HepG2 (cell line): ENCODE measurements around the gene ENG.

ENCODE experiments used
- CAMTA2 ChIP-seq: sonication (generic); formaldehyde crosslinking; IDR thresholded peaks from 2 replicates; pipeline ENCODE4 v1.4.0; 2020; ENCODE audit warnings: mild to moderate bottlenecking, missing genetic modification reagents, borderline replicate concordance
- FOXP1 ChIP-seq, 2 experiments: fragments of 450-650 bp in 1 of 2; IDR thresholded peaks; 2 replicates each; pipeline ENCODE4 v1.6.1; 2017 to 2018; ENCODE audit warnings: antibody characterized with exemption in 1 of 2
- HOXA3 ChIP-seq: sonication (generic); formaldehyde crosslinking; IDR thresholded peaks from 2 replicates; pipeline ENCODE4 v1.5.0; 2020; ENCODE audit warnings: missing genetic modification reagents
- HOXD1 ChIP-seq: sonication (generic); formaldehyde crosslinking; IDR thresholded peaks from 2 replicates; pipeline ENCODE4 v1.5.0; 2020; ENCODE audit warnings: missing genetic modification reagents
- KDM5B ChIP-seq: sonication (generic); formaldehyde crosslinking; IDR thresholded peaks from 2 replicates; pipeline ENCODE4 v1.4.0; 2020; ENCODE audit warnings: missing genetic modification reagents, mild to moderate bottlenecking, borderline replicate concordance
- POLR2AphosphoS5 ChIP-seq: IDR thresholded peaks from 2 replicates; pipeline ENCODE4 v1.6.1; 2012; ENCODE audit warnings: low read depth, low read length
- SMYD3 ChIP-seq: sonication (generic); formaldehyde crosslinking; IDR thresholded peaks from 2 replicates; pipeline ENCODE4 v1.8.1; 2023; ENCODE audit warnings: mild to moderate bottlenecking, missing genetic modification reagents
- SP4 ChIP-seq: sonication (generic); formaldehyde crosslinking; IDR thresholded peaks from 2 replicates; pipeline ENCODE4 v1.8.1; 2023; ENCODE audit warnings: mild to moderate bottlenecking, missing genetic modification reagents
- ZBTB20 ChIP-seq: sonication (generic); formaldehyde crosslinking; IDR thresholded peaks from 2 replicates; pipeline ENCODE4 v1.8.1; 2023; ENCODE audit warnings: missing genetic modification reagents, low read depth, mild to moderate bottlenecking, borderline replicate concordance
- TF ChIP-seq, protein P1 (sequence below), 2 experiments: sonication (generic) in 1 of 2; formaldehyde crosslinking in 1 of 2; IDR thresholded peaks; 2 replicates each; pipeline versions ENCODE4 v1.5.1 to v1.6.1; 2011 to 2020; ENCODE audit warnings: borderline replicate concordance in 1 of 2, low read depth in 1 of 2, low read length in 1 of 2, mild to moderate bottlenecking in 1 of 2, missing genetic modification reagents in 1 of 2, moderate library complexity in 1 of 2
- TF ChIP-seq, protein P2 (sequence below): sonication (generic); formaldehyde crosslinking; IDR thresholded peaks from 2 replicates; pipeline ENCODE4 v1.8.0; 2022; ENCODE audit warnings: missing genetic modification reagents, low read depth, mild to moderate bottlenecking, borderline replicate concordance
- TF ChIP-seq, protein P3 (sequence below): sonication (generic); formaldehyde crosslinking; IDR thresholded peaks from 2 replicates; pipeline ENCODE4 v1.5.0; 2020; ENCODE audit warnings: mild to moderate bottlenecking, missing genetic modification reagents, moderate library complexity
- TF ChIP-seq, protein P4 (sequence below): sonication (generic); formaldehyde crosslinking; IDR thresholded peaks from 2 replicates; pipeline ENCODE4 v1.5.0; 2020; ENCODE audit warnings: mild to moderate bottlenecking, missing genetic modification reagents

DNA sequence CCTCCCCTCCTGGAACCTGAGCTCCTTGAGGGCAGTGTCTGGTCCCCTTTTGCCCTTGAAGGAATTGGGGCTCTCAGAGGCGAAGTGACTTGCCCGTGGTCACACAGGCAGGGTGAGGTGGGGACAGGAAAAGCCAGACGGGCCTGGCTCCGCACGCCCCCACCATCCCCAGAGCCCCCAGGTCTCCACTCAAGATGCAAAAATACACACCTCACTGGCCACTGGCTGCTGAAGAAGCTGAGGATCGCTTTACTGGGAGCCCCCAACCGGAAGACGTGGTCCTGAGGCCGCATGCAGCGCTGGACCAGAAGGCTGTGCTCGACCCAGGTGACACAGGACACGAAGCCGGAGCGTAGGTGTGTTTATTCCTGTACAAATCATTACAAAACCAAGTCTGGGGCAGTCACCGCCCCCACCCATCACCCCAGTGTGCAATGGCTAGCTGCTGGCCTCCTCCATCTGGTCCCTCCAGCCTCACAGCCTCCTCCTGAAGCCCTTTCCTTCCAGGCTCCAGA, 30.6 kb upstream of the ENG start:
- TF ChIP-seq, protein P1, sequence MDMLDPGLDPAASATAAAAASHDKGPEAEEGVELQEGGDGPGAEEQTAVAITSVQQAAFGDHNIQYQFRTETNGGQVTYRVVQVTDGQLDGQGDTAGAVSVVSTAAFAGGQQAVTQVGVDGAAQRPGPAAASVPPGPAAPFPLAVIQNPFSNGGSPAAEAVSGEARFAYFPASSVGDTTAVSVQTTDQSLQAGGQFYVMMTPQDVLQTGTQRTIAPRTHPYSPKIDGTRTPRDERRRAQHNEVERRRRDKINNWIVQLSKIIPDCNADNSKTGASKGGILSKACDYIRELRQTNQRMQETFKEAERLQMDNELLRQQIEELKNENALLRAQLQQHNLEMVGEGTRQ (IDR thresholded peaks at IDR 0.05; ENCODE audit: low read depth, low read length) = no peak
- TF ChIP-seq, protein P1 (CRISPR knock-in tag; IDR thresholded peaks at IDR 0.05; ENCODE audit: borderline replicate concordance) = no peak
- no peak for TF ChIP-seq FOXP1 (IDR thresholded peaks at IDR 0.05)
- no peak for TF ChIP-seq FOXP1 (CRISPR knock-in tag; IDR thresholded peaks at IDR 0.05)
- no peak for TF ChIP-seq HOXD1 (CRISPR knock-in tag)
- TF ChIP-seq, protein P2, sequence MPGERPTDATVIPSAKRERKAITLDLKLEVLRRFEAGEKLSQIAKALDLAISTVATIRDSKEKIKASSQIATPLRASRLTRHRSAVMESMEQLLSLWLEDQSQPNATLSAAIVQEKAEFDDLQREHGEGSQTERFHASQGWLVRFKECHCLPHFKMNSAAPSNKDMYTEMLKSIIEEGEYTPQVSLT = no peak
- TF ChIP-seq KDM5B (CRISPR knock-in tag) = no peak
- TF ChIP-seq SP4 (CRISPR knock-in tag) = no peak
- no peak for TF ChIP-seq ZBTB20 (CRISPR knock-in tag)
- TF ChIP-seq, protein P3, sequence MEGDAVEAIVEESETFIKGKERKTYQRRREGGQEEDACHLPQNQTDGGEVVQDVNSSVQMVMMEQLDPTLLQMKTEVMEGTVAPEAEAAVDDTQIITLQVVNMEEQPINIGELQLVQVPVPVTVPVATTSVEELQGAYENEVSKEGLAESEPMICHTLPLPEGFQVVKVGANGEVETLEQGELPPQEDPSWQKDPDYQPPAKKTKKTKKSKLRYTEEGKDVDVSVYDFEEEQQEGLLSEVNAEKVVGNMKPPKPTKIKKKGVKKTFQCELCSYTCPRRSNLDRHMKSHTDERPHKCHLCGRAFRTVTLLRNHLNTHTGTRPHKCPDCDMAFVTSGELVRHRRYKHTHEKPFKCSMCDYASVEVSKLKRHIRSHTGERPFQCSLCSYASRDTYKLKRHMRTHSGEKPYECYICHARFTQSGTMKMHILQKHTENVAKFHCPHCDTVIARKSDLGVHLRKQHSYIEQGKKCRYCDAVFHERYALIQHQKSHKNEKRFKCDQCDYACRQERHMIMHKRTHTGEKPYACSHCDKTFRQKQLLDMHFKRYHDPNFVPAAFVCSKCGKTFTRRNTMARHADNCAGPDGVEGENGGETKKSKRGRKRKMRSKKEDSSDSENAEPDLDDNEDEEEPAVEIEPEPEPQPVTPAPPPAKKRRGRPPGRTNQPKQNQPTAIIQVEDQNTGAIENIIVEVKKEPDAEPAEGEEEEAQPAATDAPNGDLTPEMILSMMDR (CRISPR knock-in tag) = no peak
- TF ChIP-seq, protein P4, sequence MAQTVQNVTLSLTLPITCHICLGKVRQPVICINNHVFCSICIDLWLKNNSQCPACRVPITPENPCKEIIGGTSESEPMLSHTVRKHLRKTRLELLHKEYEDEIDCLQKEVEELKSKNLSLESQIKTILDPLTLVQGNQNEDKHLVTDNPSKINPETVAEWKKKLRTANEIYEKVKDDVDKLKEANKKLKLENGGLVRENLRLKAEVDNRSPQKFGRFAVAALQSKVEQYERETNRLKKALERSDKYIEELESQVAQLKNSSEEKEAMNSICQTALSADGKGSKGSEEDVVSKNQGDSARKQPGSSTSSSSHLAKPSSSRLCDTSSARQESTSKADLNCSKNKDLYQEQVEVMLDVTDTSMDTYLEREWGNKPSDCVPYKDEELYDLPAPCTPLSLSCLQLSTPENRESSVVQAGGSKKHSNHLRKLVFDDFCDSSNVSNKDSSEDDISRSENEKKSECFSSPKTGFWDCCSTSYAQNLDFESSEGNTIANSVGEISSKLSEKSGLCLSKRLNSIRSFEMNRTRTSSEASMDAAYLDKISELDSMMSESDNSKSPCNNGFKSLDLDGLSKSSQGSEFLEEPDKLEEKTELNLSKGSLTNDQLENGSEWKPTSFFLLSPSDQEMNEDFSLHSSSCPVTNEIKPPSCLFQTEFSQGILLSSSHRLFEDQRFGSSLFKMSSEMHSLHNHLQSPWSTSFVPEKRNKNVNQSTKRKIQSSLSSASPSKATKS (CRISPR knock-in tag) = no peak
- no peak for TF ChIP-seq SMYD3
- TF ChIP-seq POLR2AphosphoS5 = no peak
- no peak for TF ChIP-seq CAMTA2 (CRISPR knock-in tag)
- no peak for TF ChIP-seq HOXA3 (CRISPR knock-in tag)
